HepG2 (cell line): ENCODE data around the gene CCDC154. TPM values are rescaled to one million over a fixed set of nuclear protein-coding genes. Genes with fewer than 3 reads are reported as not detected.
A peak's percentile ranks its signal among the peaks of the same experiment; 100 is the strongest.

Source experiments
- AKAP8 ChIP-seq: sonication (generic); formaldehyde crosslinking; IDR thresholded peaks from 2 replicates; pipeline ENCODE4 v1.5.1; 2020; ENCODE audit warnings: mild to moderate bottlenecking, missing genetic modification reagents
- EED ChIP-seq: sonication (generic); formaldehyde crosslinking; IDR thresholded peaks from 2 replicates; pipeline ENCODE4 v1.5.0; 2020; ENCODE audit warnings: mild to moderate bottlenecking, missing genetic modification reagents
- ETV6 ChIP-seq: sonication (generic); formaldehyde crosslinking; conservative IDR thresholded peaks from 2 replicates; pipeline ENCODE4 v1.4.0; 2020; ENCODE audit warnings: missing genetic modification reagents
- HNRNPK ChIP-seq: fragments of 200-400 bp; formaldehyde crosslinking; IDR thresholded peaks from 2 replicates; pipeline ENCODE4 v1.6.1; 2018; ENCODE audit warnings: low read length, low read depth, moderate library complexity, mild to moderate bottlenecking; ENCODE audit not compliant: poor library complexity, severe bottlenecking
- KDM3A ChIP-seq: IDR thresholded peaks from 2 replicates; pipeline ENCODE4 v1.6.1; 2018; ENCODE audit warnings: low read depth, missing compliant biosample characterization
- MAFF ChIP-seq: IDR thresholded peaks from 2 replicates; pipeline ENCODE4 v1.6.1; 2011; ENCODE audit warnings: low read depth, low read length, improper control_type of control experiment
- MBD4 ChIP-seq: IDR thresholded peaks from 2 replicates; pipeline ENCODE4 v1.6.1; 2012; ENCODE audit warnings: low read length, inconsistent platforms, borderline replicate concordance
- NCOA2 ChIP-seq: sonication (generic); formaldehyde crosslinking; IDR thresholded peaks from 2 replicates; pipeline ENCODE4 v1.8.0; 2022; ENCODE audit warnings: inconsistent platforms
- PHF21A ChIP-seq: sonication (generic); formaldehyde crosslinking; IDR thresholded peaks from 2 replicates; pipeline ENCODE4 v1.5.0; 2020; ENCODE audit warnings: mild to moderate bottlenecking, missing genetic modification reagents
- RXRB ChIP-seq: IDR thresholded peaks from 2 replicates; pipeline ENCODE4 v1.6.1; 2016; ENCODE audit warnings: borderline replicate concordance, missing genetic modification reagents, missing compliant biosample characterization
- SRSF9 ChIP-seq: fragments of 200-400 bp; formaldehyde crosslinking; IDR thresholded peaks from 2 replicates; pipeline ENCODE4 v1.6.1; 2018; ENCODE audit warnings: borderline replicate concordance, mild to moderate bottlenecking, low read depth, low read length; ENCODE audit not compliant: insufficient read depth, poor library complexity, severe bottlenecking
- TARDBP ChIP-seq: sonication (generic); formaldehyde crosslinking; IDR thresholded peaks from 2 replicates; pipeline ENCODE4 v1.8.0; 2022; ENCODE audit warnings: mild to moderate bottlenecking, missing genetic modification reagents
- ZNF20 ChIP-seq: sonication (generic); formaldehyde crosslinking; IDR thresholded peaks from 2 replicates; pipeline ENCODE4 v1.4.0; 2020; ENCODE audit warnings: mild to moderate bottlenecking, moderate library complexity, missing genetic modification reagents
- ZNF547 ChIP-seq: sonication (generic); formaldehyde crosslinking; IDR thresholded peaks from 2 replicates; pipeline ENCODE4 v1.5.1; 2020; ENCODE audit warnings: mild to moderate bottlenecking, missing genetic modification reagents
- polyA plus RNA-seq, 8 experiments: library from polyadenylated mRNA; depleted of rRNA in 3 of 8; stranded (reverse) in 7 of 8; unstranded in 1 of 8; fragments of >200 nt; fragmentation: Illumina TruSeq in 4 of 8; extraction: Trizol in 4 of 8; gene quantifications; 2 replicates each; pipeline versions ENCODE4 v1.2.1 to v1.2.3, GENCODE V29; 2011 to 2016; ENCODE audit warnings: low read depth in 4 of 8, missing spikeins in 1 of 8, mixed read lengths in 1 of 8; ENCODE audit not compliant: insufficient read depth in 1 of 8
- total RNA-seq, 5 experiments: library from RNA; depleted of rRNA; stranded (reverse); fragments of >200 nt; fragmentation: Illumina TruSeq; extraction: Trizol; gene quantifications; 2 replicates each; pipeline ENCODE4 v1.2.3, GENCODE V29; 2016; ENCODE audit warnings: low read depth in 1 of 5
- TF ChIP-seq, protein P1 (sequence below): sonication (generic); formaldehyde crosslinking; IDR thresholded peaks from 2 replicates; pipeline ENCODE4 v1.5.1; 2020; ENCODE audit warnings: missing genetic modification reagents, mild to moderate bottlenecking, borderline replicate concordance
- TF ChIP-seq, protein P2 (sequence below): sonication (generic); formaldehyde crosslinking; IDR thresholded peaks from 2 replicates; pipeline ENCODE4 v1.5.0; 2020; ENCODE audit warnings: mild to moderate bottlenecking, missing genetic modification reagents, borderline replicate concordance
- TF ChIP-seq, protein P3 (sequence below): sonication (generic); formaldehyde crosslinking; IDR thresholded peaks from 2 replicates; pipeline ENCODE4 v1.8.0; 2022; ENCODE audit warnings: missing genetic modification reagents, mild to moderate bottlenecking, borderline replicate concordance
- TF ChIP-seq, protein P4 (sequence below): sonication (generic); formaldehyde crosslinking; IDR thresholded peaks from 2 replicates; pipeline ENCODE4 v1.4.0; 2020; ENCODE audit warnings: missing genetic modification reagents, low read depth, mild to moderate bottlenecking, borderline replicate concordance
- TF ChIP-seq, protein P5 (sequence below): sonication (generic); formaldehyde crosslinking; IDR thresholded peaks from 2 replicates; pipeline ENCODE4 v1.8.1; 2023; ENCODE audit warnings: mild to moderate bottlenecking, missing genetic modification reagents

The CCDC154 gene
- total and polyA plus RNA-seq, 2 of the 13 experiments (the other 11 are each of a cell fraction or from before 2014, with no cell fraction given), result 0.92 to 1.5 TPM

DNA sequence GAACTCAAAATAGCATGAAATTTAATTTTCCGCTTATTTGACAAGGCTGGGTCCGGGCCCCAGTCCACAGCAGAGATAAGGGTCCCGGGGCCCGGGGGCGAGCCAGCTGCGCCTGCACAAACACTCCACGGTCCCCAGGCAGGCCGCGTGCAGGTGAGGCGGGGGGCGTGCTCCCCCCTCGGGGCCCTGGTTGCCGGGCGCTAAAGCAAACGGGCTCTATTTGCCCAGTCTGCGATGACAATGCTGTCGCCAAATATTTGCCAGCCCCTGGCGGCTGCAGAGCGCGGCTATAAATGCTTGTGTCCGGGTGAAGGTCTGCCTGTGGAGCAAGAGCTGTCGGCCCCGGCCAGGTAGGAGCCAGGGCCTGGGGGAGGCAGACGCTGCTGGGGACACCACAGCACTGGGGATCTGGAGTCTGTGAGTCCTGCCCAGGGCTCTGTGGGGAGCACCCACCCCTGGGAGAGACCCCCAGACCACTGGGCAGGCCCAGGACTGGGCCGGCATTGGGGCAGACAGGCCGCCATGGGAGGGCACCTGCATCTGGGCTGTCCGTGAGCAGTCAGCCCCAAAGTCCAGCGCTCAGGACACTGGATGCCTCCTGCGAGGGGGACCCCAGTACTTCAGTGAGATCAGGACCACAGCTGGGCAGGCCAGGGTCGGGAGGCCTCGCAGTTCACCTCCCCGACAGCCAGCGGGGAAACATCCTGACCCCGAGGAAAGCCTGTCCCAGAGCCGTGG, 13.4 kb downstream of the CCDC154 start, which contains the start of gene PERCC1 (continued):
- TF ChIP-seq, protein P1, sequence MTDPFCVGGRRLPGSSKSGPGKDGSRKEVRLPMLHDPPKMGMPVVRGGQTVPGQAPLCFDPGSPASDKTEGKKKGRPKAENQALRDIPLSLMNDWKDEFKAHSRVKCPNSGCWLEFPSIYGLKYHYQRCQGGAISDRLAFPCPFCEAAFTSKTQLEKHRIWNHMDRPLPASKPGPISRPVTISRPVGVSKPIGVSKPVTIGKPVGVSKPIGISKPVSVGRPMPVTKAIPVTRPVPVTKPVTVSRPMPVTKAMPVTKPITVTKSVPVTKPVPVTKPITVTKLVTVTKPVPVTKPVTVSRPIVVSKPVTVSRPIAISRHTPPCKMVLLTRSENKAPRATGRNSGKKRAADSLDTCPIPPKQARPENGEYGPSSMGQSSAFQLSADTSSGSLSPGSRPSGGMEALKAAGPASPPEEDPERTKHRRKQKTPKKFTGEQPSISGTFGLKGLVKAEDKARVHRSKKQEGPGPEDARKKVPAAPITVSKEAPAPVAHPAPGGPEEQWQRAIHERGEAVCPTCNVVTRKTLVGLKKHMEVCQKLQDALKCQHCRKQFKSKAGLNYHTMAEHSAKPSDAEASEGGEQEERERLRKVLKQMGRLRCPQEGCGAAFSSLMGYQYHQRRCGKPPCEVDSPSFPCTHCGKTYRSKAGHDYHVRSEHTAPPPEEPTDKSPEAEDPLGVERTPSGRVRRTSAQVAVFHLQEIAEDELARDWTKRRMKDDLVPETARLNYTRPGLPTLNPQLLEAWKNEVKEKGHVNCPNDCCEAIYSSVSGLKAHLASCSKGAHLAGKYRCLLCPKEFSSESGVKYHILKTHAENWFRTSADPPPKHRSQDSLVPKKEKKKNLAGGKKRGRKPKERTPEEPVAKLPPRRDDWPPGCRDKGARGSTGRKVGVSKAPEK (CRISPR knock-in tag), result no peak
- TF ChIP-seq, protein P2, sequence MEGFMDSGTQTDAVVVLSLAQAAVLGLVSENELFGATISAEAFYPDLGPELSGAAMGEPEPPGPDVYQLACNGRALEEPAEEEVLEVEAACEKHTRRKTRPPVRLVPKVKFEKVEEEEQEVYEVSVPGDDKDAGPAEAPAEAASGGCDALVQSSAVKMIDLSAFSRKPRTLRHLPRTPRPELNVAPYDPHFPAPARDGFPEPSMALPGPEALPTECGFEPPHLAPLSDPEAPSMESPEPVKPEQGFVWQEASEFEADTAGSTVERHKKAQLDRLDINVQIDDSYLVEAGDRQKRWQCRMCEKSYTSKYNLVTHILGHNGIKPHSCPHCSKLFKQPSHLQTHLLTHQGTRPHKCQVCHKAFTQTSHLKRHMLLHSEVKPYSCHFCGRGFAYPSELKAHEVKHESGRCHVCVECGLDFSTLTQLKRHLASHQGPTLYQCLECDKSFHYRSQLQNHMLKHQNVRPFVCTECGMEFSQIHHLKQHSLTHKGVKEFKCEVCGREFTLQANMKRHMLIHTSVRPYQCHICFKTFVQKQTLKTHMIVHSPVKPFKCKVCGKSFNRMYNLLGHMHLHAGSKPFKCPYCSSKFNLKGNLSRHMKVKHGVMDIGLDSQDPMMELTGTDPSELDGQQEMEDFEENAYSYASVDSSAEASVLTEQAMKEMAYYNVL (CRISPR knock-in tag), result peak; percentile 17; the same call in 1 of the 2 replicates
- TF ChIP-seq PHF21A (CRISPR knock-in tag) (peak; percentile 85), MAFF (no peak), AKAP8 (no peak), ZNF547 (CRISPR knock-in tag) (no peak), EED (CRISPR knock-in tag) (no peak), ZNF20 (CRISPR knock-in tag) (no peak), ETV6 (CRISPR knock-in tag) (peak; percentile 54; the same call in 1 of the 2 replicates), NCOA2 (CRISPR knock-in tag) (peak; percentile 82), MBD4 (no peak), RXRB (CRISPR knock-in tag) (0 out of 2 replicates have a peak, but pooled peaks have one; percentile 47), TARDBP (CRISPR knock-in tag) (peak; percentile 70), HNRNPK (no peak), KDM3A (CRISPR knock-in tag) (peak; percentile 65; the same call in 1 of the 2 replicates), SRSF9 (no peak)
- TF ChIP-seq, protein P3, sequence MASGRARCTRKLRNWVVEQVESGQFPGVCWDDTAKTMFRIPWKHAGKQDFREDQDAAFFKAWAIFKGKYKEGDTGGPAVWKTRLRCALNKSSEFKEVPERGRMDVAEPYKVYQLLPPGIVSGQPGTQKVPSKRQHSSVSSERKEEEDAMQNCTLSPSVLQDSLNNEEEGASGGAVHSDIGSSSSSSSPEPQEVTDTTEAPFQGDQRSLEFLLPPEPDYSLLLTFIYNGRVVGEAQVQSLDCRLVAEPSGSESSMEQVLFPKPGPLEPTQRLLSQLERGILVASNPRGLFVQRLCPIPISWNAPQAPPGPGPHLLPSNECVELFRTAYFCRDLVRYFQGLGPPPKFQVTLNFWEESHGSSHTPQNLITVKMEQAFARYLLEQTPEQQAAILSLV (CRISPR knock-in tag), result no peak
- TF ChIP-seq, protein P4, sequence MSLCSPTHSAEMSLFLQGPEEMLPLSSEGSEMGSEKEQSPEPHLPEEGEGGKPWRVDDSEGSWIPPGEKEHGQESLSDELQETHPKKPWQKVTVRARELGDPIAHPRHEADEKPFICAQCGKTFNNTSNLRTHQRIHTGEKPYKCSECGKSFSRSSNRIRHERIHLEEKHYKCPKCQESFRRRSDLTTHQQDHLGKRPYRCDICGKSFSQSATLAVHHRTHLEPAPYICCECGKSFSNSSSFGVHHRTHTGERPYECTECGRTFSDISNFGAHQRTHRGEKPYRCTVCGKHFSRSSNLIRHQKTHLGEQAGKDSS (CRISPR knock-in tag), result no peak
- TF ChIP-seq, protein P5, sequence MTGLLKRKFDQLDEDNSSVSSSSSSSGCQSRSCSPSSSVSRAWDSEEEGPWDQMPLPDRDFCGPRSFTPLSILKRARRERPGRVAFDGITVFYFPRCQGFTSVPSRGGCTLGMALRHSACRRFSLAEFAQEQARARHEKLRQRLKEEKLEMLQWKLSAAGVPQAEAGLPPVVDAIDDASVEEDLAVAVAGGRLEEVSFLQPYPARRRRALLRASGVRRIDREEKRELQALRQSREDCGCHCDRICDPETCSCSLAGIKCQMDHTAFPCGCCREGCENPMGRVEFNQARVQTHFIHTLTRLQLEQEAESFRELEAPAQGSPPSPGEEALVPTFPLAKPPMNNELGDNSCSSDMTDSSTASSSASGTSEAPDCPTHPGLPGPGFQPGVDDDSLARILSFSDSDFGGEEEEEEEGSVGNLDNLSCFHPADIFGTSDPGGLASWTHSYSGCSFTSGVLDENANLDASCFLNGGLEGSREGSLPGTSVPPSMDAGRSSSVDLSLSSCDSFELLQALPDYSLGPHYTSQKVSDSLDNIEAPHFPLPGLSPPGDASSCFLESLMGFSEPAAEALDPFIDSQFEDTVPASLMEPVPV (CRISPR knock-in tag), result 0 out of 2 replicates have a peak, but pooled peaks have one; percentile 18
